Measurements from ENCODE around the gene EIF3A.

Gene EIF3A

GRCh38 chr10:119080521-119081259 lies at the start of gene EIF3A:
TSS of gene EIF3A (minus strand) at chr10:119080817. CDS start at chr10:119080676, 141 bp downstream.
- DNase-seq (ENCODE audit: low read depth) = peak; percentile 67
- no peak for TF ChIP-seq CTCF (IDR thresholded peaks at IDR 0.05; ENCODE audit: control insufficient read depth, insufficient read depth, low read depth, low read length, missing control alignments)
- peak within 1 kb of the TSS; percentile 89 for H3K4me3 ChIP-seq (ENCODE audit: control insufficient read depth, low read depth, low read length)

GRCh38 chr10:119129721-119130120 lies 49.1 kb upstream of the EIF3A start:
- no peak overlapping the region for H3K4me3 ChIP-seq (ENCODE audit: control insufficient read depth, low read depth, low read length)
- DNase-seq (ENCODE audit: low read depth) = no peak
- TF ChIP-seq CTCF (IDR thresholded peaks at IDR 0.05; ENCODE audit: control insufficient read depth, insufficient read depth, low read depth, low read length, missing control alignments) = no peak

GRCh38 chr10:119125942-119126341 lies 45.3 kb upstream of the EIF3A start:
- H3K4me3 ChIP-seq (ENCODE audit: control insufficient read depth, low read depth, low read length) = no peak overlapping the region
- TF ChIP-seq CTCF (IDR thresholded peaks at IDR 0.05; ENCODE audit: control insufficient read depth, insufficient read depth, low read depth, low read length, missing control alignments) = no peak
- no peak for DNase-seq (ENCODE audit: low read depth)

GRCh38 chr10:119120875-119121274 lies 40.3 kb upstream of the EIF3A start:
- no peak overlapping the region for H3K4me3 ChIP-seq (ENCODE audit: control insufficient read depth, low read depth, low read length)
- no peak for TF ChIP-seq CTCF (IDR thresholded peaks at IDR 0.05; ENCODE audit: control insufficient read depth, insufficient read depth, low read depth, low read length, missing control alignments)
- no peak for DNase-seq (ENCODE audit: low read depth)

- H3K4me3 ChIP-seq (ENCODE audit: control insufficient read depth, low read depth, low read length) = no peak overlapping the region
- TF ChIP-seq CTCF (IDR thresholded peaks at IDR 0.05; ENCODE audit: control insufficient read depth, insufficient read depth, low read depth, low read length, missing control alignments) = no peak
- peak; percentile 87 for DNase-seq (ENCODE audit: low read depth)
These were observed 39.8 kb upstream of the EIF3A start for GRCh38 chr10:119120413-119120867.

GRCh38 chr10:119119400-119119799 lies 38.8 kb upstream of the EIF3A start:
- DNase-seq (ENCODE audit: low read depth) = no peak
- no peak for TF ChIP-seq CTCF (IDR thresholded peaks at IDR 0.05; ENCODE audit: control insufficient read depth, insufficient read depth, low read depth, low read length, missing control alignments)
- H3K4me3 ChIP-seq (ENCODE audit: control insufficient read depth, low read depth, low read length) = no peak overlapping the region
